Ectodermal cell (in vitro differentiated cells): Measurements from ENCODE around the gene PYGL.
"Not testable (repeated sequence)": the region's sequence is repeated elsewhere in the genome, so short reads cannot be mapped to it uniquely, and the experiment has no call there.

ENCODE experiments used
- H3K27ac ChIP-seq: 2 replicates; pipeline ENCODE4 v1.7.0; 2013; ENCODE audit warnings: mild to moderate bottlenecking, low read depth, low read length; ENCODE audit not compliant: insufficient read depth, poor library complexity, severe bottlenecking
- H3K27me3 ChIP-seq: 2 replicates; pipeline ENCODE4 v1.7.0; 2013; ENCODE audit warnings: mild to moderate bottlenecking, low read length; ENCODE audit not compliant: insufficient read depth, control insufficient read depth, poor library complexity, severe bottlenecking
- H3K36me3 ChIP-seq: one replicate; pipeline ENCODE4 v1.7.0; 2013; ENCODE audit warnings: low read length; ENCODE audit not compliant: control insufficient read depth, insufficient read depth
- H3K4me1 ChIP-seq: one replicate; pipeline ENCODE4 v1.7.0; 2013; ENCODE audit warnings: low read length; ENCODE audit not compliant: control insufficient read depth, insufficient read depth
- H3K4me3 ChIP-seq: 2 replicates; pipeline ENCODE4 v1.7.0; 2013; ENCODE audit warnings: low read depth, low read length, control low read depth; ENCODE audit not compliant: insufficient read depth
- H3K9me3 ChIP-seq: 2 replicates; pipeline ENCODE4 v1.7.0; 2013; ENCODE audit warnings: mild to moderate bottlenecking, low read length, moderate library complexity; ENCODE audit not compliant: control insufficient read depth
- WGBS, 2 experiments: methylation state at CpG; one replicate each; pipeline ENCODE4 v1.1.7; 2013; ENCODE audit warnings: missing lambda C conversion rate in 2 of 2; 5-methylcytosine and 5-hydroxymethylcytosine counted together

The PYGL gene

GRCh38 chr14:50954811-50955372 is 10.6 kb upstream of the PYGL start:
- WGBS, 2 experiments: 50% methylated on average over 1 of the region's 1 CpG; no CpG with 5 or more reads in 1 of the 2 experiments
- Histone ChIP-seq H3K4me1 (no peaks in the 10 kb centered on the region), H3K4me3 (no peak overlapping the region), H3K9me3 (no peaks in the 10 kb centered on the region), H3K36me3 (no peaks in the 10 kb centered on the region), H3K27ac (no peak overlapping the region), H3K27me3 (no peaks in the 10 kb centered on the region)

DNA sequence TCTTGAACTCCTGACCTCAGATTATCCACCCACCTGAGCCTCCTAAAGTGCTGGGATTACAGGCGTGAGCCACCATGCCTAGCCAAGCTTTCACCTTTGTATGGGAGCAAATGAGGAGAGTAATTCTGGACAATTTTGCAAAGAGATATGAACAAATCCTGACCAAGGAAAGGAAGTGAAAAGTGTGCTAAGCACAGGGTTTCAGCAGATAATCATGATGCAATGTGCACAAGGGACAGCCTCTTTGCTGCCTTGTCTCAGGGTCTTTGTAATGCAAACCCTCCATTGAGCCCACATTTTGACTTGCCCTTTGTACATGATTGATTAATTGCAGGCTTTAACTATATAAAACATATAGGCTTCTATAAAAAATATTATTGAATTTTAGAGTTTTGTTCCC is 9.2 kb upstream of the PYGL start:
- Histone ChIP-seq H3K27ac (no peak overlapping the region), H3K9me3 (no peaks in the 10 kb centered on the region), H3K27me3 (no peaks in the 10 kb centered on the region), H3K4me3 (no peak overlapping the region), H3K36me3 (no peaks in the 10 kb centered on the region), H3K4me1 (no peaks in the 10 kb centered on the region)
- 90 to 94% methylated on average over 1 of the region's 1 CpG for WGBS, 2 experiments

DNA sequence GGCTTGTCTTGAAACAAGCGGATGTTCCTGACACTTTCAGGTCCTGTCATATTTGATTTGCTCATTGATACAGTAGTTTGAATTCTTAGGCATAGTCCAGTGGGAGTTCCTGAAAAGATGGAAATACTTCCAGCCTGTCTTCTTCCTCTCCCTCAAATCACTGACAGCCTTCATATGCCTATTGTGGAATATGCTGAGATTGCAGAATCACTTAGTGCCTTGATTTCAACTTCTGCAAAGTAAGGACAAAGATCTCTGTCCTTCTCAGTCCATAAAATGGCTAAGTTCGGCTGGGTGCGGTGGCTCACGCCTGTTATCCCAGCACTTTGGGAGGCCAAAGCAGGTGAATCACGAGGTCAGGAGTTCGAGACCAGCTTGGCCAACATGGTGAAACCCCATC is 6.7 kb upstream of the PYGL start:
- no peaks in the 10 kb centered on the region for H3K4me1 ChIP-seq
- H3K27ac ChIP-seq: no peak overlapping the region
- no peaks in the 10 kb centered on the region for H3K27me3 ChIP-seq
- WGBS, 2 experiments: 90 to 95% methylated on average over 6 of the region's 6 CpGs
- H3K4me3 ChIP-seq: no peak overlapping the region
- no peaks in the 10 kb centered on the region for H3K36me3 ChIP-seq
- no peaks in the 10 kb centered on the region for H3K9me3 ChIP-seq

GRCh38 chr14:50948205-50948604 is 3.9 kb upstream of the PYGL start:
- Histone ChIP-seq H3K4me1 (no peaks in the 10 kb centered on the region), H3K9me3 (no peaks in the 10 kb centered on the region), H3K27ac (no peak overlapping the region), H3K4me3 (no peak overlapping the region), H3K27me3 (peaks cover 9% of the 10 kb centered on the region), H3K36me3 (no peaks in the 10 kb centered on the region)
- 71 to 72% methylated on average over 2 of the region's 2 CpGs for WGBS, 2 experiments

DNA sequence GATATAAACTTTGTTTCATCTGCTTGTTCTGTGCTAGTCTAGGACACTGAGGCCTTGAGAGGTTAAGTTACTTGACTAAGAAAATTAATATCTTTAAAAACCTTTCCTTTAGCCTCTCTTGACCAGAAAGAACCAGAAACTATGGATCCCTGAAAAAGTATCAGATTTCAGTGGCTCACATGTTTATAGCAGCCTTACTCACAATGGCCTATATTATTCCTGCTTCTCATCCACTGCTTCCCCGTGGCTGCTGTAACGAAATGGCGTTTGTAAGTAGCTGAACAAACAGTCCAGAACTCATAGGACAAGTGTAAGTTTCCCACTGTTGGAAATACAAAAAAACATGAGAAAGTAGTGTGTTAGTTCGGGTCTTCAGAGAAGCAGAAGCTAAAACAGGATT is 3.2 kb upstream of the PYGL start:
- H3K36me3 ChIP-seq: no peaks in the 10 kb centered on the region
- H3K9me3 ChIP-seq: no peaks in the 10 kb centered on the region
- H3K27me3 ChIP-seq: peaks cover 9% of the 10 kb centered on the region
- H3K4me3 ChIP-seq: no peak overlapping the region
- no peak overlapping the region for H3K27ac ChIP-seq
- H3K4me1 ChIP-seq: no peaks in the 10 kb centered on the region
- WGBS, 2 experiments: 68 to 69% methylated on average over 4 of the region's 4 CpGs

DNA sequence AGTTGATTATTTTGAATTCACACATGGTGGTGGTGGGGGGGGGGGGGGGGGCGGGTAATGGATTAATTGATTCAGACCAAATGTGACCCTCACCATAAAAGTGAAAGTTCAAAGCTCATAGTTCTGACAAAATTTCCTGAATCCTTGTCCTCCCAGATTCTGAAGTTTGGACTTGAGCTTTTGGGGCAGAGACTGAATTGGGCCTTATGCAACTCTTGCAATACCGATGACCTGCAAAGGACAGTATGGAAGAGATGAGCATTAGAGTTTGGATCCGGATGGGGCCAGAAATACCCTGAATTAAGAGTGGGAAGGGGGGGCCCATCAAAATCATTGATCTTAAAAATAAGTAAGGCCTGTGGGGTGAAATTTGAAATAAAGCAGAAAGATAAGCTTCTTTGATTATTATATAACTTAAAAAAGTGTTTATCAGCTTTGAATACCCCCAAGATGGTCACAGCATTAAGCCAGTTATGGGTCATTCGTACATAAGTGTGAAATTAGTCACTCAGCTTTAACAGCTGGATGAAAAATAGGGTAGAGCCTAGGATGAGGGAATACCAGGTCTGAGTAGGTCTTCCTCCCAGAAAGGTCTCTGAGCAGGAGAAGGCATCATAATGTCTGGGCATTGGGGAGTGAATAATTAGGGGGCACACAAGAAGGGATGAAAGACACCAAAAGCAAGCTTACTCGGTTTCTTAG is 2.1 kb upstream of the PYGL start:
- H3K4me3 ChIP-seq: no peak overlapping the region
- H3K4me1 ChIP-seq: no peaks in the 10 kb centered on the region
- no peaks in the 10 kb centered on the region for H3K9me3 ChIP-seq
- H3K27ac ChIP-seq: no peak overlapping the region
- H3K27me3 ChIP-seq: peaks cover 9% of the 10 kb centered on the region
- H3K36me3 ChIP-seq: no peaks in the 10 kb centered on the region
- WGBS, 2 experiments: 91 to 94% methylated on average over 4 of the region's 5 CpGs

- Histone ChIP-seq H3K36me3 (no peaks in the 10 kb centered on the region), H3K9me3 (no peaks in the 10 kb centered on the region), H3K27ac (no peak overlapping the region), H3K27me3 (peaks cover 9% of the 10 kb centered on the region), H3K4me1 (no peaks in the 10 kb centered on the region), H3K4me3 (peak overlapping the region; percentile 74)
- whole genome bisulfite sequencing, 2 experiments: 6 to 9% methylated on average over 27 to 29 of the region's 29 CpGs
Observed at GRCh38 chr14:50944647-50945413, 547 bp upstream of the PYGL start.

DNA sequence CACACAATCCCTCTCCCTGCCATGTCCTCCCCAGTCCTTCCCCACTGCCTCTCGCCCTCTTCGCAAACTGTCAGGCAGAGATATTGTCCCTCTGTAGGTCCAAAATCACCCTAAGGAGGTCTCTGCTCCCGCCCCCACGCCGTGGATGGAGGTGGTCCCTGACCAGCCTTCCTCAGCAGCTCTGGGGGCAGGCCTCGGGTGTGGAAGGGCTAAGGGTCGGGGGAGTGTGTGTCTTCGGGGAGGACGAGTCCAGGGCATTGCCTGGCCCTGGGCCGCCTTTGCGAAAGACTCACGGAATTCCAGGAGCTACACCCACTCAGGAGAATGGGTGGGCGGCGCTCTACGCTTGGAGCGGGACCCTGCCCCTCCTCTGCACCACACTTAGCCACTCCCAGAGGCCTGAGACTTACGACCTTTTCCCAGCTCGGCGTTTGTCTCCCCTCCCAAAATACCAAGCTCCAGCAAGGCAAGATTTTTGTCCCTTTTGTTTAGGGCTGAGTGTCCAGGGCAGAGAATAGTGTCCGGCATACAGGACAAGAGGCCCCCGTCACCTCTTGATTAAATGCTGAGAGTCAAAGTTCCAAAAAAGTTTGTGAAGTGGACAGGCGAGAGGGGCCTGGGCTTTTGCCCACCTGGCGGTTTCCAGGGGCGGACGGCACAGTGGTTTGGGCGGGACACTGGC is 881 bp downstream of the PYGL start:
- Histone ChIP-seq H3K36me3 (no peaks in the 10 kb centered on the region), H3K4me1 (no peaks in the 10 kb centered on the region), H3K27ac (no peak overlapping the region), H3K27me3 (peaks cover 9% of the 10 kb centered on the region), H3K4me3 (peak overlapping the region; percentile 74), H3K9me3 (no peaks in the 10 kb centered on the region)
- WGBS, 2 experiments: 2 to 3% methylated on average over 26 of the region's 26 CpGs

- 93 to 95% methylated on average over 8 of the region's 8 CpGs for WGBS, 2 experiments
- not testable (repeated sequence) for H3K4me3 ChIP-seq, H3K9me3 ChIP-seq, H3K4me1 ChIP-seq, H3K36me3 ChIP-seq, H3K27ac ChIP-seq, H3K27me3 ChIP-seq
Observed at GRCh38 chr14:50941638-50942037, 2.6 kb downstream of the PYGL start.

DNA sequence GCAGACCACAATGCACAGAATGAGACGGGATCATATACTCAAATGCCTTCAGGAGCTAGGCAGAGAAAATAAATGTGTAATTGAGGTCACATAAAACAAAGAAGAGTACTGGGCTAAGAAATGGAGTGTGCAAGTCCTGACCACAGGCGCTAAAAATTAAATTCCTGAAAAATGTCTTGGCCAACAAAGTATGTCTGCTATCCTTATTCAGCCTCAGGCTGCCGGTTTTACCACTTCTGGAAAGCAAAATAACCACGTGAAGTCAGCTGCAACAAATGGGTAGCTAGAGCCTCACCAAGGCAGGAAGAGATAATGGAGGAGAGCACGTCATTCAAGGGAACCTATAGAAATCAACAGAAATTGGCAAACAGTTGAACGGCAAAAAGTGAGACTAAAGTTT is 3.1 kb downstream of the PYGL start:
- Histone ChIP-seq H3K9me3 (no peaks in the 10 kb centered on the region), H3K36me3 (no peaks in the 10 kb centered on the region), H3K4me1 (no peaks in the 10 kb centered on the region), H3K27me3 (peaks cover 9% of the 10 kb centered on the region), H3K27ac (no peak overlapping the region), H3K4me3 (no peak overlapping the region)
- WGBS, 2 experiments: 83 to 85% methylated on average over 6 of the region's 6 CpGs
